K562 (cell line): ENCODE results near the gene BBOX1. TPM values are rescaled to one million over a fixed set of nuclear protein-coding genes. Genes with fewer than 3 reads are reported as not detected.

Source experiments
- ATAC-seq: fragments of 200-7000 bp; cut with Tn5 transposase; 3 replicates; pipeline ENCODE4 v1.9.1; 2020; ENCODE audit warnings: moderate library complexity
- BruUV-seq: library from RNA; stranded (reverse); fragments of 400-500 nt; replicated peaks from 2 replicates; lab custom pipeline; 2021; lab: Mats Ljungman, UMichigan
- CTCF ChIA-PET: fragments of 300-600 bp; formaldehyde crosslinking; extraction: SDS; loops from one replicate; lab custom pipeline; 2021; ENCODE audit warnings: low intra/inter-chr PET ratio; lab: Yijun Ruan, JAX
- POLR2A ChIA-PET: fragments of 300-600, 350-650 bp; sonication (Branson Sonifier 250); formaldehyde crosslinking; extraction: SDS; loops from one replicate; lab custom pipeline; 2021; ENCODE audit warnings: antibody characterized with exemption, inconsistent platforms; lab: Yijun Ruan, JAX
- DNase-seq, 4 experiments: peaks; one replicate each; pipeline versions ENCODE4 v3.0.0 to v3.0.0-alpha.2; 2011 to 2018; ENCODE audit warnings: low spot score in 3 of 4, mixed read lengths in 3 of 4; ENCODE audit errors: extremely low read depth in 1 of 4
- FAIRE-seq: peaks from 2 replicates; lab custom pipeline; 2011; peaks lifted over from hg19 to GRCh38; lab: Jason Lieb, UNC
- H2AFZ ChIP-seq: 2 replicates; pipeline ENCODE4 v1.6.0; 2011; ENCODE audit warnings: low read depth, low read length, control low read depth, inconsistent platforms
- H3K27ac ChIP-seq: fragments of 200-600 bp; 3 replicates; pipeline ENCODE4 v1.8.0; 2011; ENCODE audit warnings: low read depth, mild to moderate bottlenecking, control low read depth, inconsistent platforms, low read length, moderate library complexity, mixed read lengths; ENCODE audit errors: extremely low read depth
- H3K27me3 ChIP-seq, 2 experiments: fragments of 300-600 bp in 1 of 2; 2 replicates in 1 of 2; 3 replicates in 1 of 2; pipeline versions ENCODE4 v1.6.0 to v1.8.0; 2011; ENCODE audit warnings: inconsistent platforms in 2 of 2, low read length in 2 of 2, mild to moderate bottlenecking in 1 of 2, mixed read lengths in 1 of 2, moderate library complexity in 1 of 2; ENCODE audit not compliant: control insufficient read depth in 2 of 2, insufficient read depth in 2 of 2
- H3K36me3 ChIP-seq: fragments of 300-600 bp; 3 replicates; pipeline ENCODE4 v1.8.0; 2011; ENCODE audit warnings: mild to moderate bottlenecking, low read length, inconsistent platforms; ENCODE audit not compliant: control insufficient read depth, insufficient read depth
- H3K4me1 ChIP-seq, 2 experiments: fragments of 200-600 bp in 1 of 2; replicated peaks in 1 of 2; 2 replicates in 1 of 2; 3 replicates in 1 of 2; pipeline versions ENCODE4 v1.5.1 to v1.8.0; 2011; ENCODE audit warnings: inconsistent platforms in 2 of 2, low read length in 2 of 2, mild to moderate bottlenecking in 1 of 2, mixed read lengths in 1 of 2, moderate library complexity in 1 of 2; ENCODE audit not compliant: control insufficient read depth in 2 of 2, insufficient read depth in 2 of 2
- H3K4me2 ChIP-seq: 2 replicates; pipeline ENCODE4 v1.6.1; 2011; ENCODE audit warnings: low read length, control low read depth, inconsistent platforms, mixed read lengths; ENCODE audit not compliant: insufficient read depth
- H3K4me3 ChIP-seq: fragments of 200-600 bp; sonication (generic), shearing (Covaris generic); 2 replicates; pipeline ENCODE4 v1.5.1; 2016; ENCODE audit warnings: control low read depth, inconsistent platforms
- H3K79me2 ChIP-seq: fragments of 200-600 bp; 3 replicates; pipeline ENCODE4 v1.8.0; 2011; ENCODE audit warnings: low read length, inconsistent platforms; ENCODE audit not compliant: control insufficient read depth, insufficient read depth
- H3K9ac ChIP-seq, 2 experiments: 2 replicates each; pipeline versions ENCODE4 v1.6.0 to v1.6.1; 2011; ENCODE audit warnings: low read depth in 2 of 2, low read length in 2 of 2, control low read depth in 1 of 2, inconsistent platforms in 1 of 2, mild to moderate bottlenecking in 1 of 2, mixed read lengths in 1 of 2; ENCODE audit not compliant: insufficient read depth in 1 of 2
- H3K9me1 ChIP-seq: one replicate; pipeline ENCODE4 v1.6.0; 2011; ENCODE audit warnings: inconsistent platforms, mild to moderate bottlenecking, low read length, moderate library complexity; ENCODE audit not compliant: control insufficient read depth, insufficient read depth
- H3K9me3 ChIP-seq: replicated peaks from 2 replicates; pipeline ENCODE4 v1.5.1; 2011; ENCODE audit warnings: low read depth, low read length, inconsistent platforms; ENCODE audit not compliant: control insufficient read depth, insufficient read depth
- H4K20me1 ChIP-seq: replicated peaks from 2 replicates; pipeline ENCODE4 v1.6.1; 2011; ENCODE audit warnings: low read length, inconsistent platforms, mixed read lengths; ENCODE audit not compliant: control insufficient read depth, insufficient read depth
- ADNP ChIP-seq: fragments of 200-800 bp; sonication (Bioruptor generic); IDR thresholded peaks from 2 replicates; pipeline ENCODE4 v1.6.1; 2016; ENCODE audit warnings: missing genetic modification characterization, missing compliant biosample characterization
- ZNF766 ChIP-seq: fragments of 200-800 bp; sonication (Bioruptor generic); conservative IDR thresholded peaks from 2 replicates; pipeline ENCODE4 v1.6.1; 2016; ENCODE audit warnings: missing genetic modification characterization, missing compliant biosample characterization
- WGBS: fragments of 100-300 bp; shearing (Covaris generic); methylation state at CpG from one replicate; pipeline ENCODE4 v1.1.6; 2016; ENCODE audit warnings: low coverage, mixed read lengths; ENCODE audit not compliant: insufficient coverage; ENCODE audit errors: missing lambda C conversion rate; 5-methylcytosine and 5-hydroxymethylcytosine counted together
- in situ Hi-C: fragments of 300-500 bp; cut with MboI; formaldehyde crosslinking; loops from 4 replicates; pipeline ENCODE4 v1.15.0; 2018; ENCODE audit warnings: inconsistent platforms, mixed read lengths
- intact Hi-C: fragments of 100-400 bp; cut with micrococcal nuclease; formaldehyde crosslinking; loops from 2 replicates; pipeline ENCODE4 v1.14.2; 2022
- polyA plus RNA-seq, 8 experiments: library from polyadenylated mRNA; depleted of rRNA in 4 of 8; stranded (reverse) in 5 of 8; unstranded in 3 of 8; fragments of >200 nt; fragmentation: Nextera tagmentation in 2 of 8; fragmentation: Illumina TruSeq in 1 of 8; extraction: Ambion mirVana in 2 of 8; extraction: Trizol in 1 of 8; gene quantifications; 2 replicates each; pipeline versions ENCODE4 v1.2.1 to v1.2.3, GENCODE V29; 2011 to 2014; ENCODE audit warnings: inconsistent platforms in 1 of 8, missing spikeins in 1 of 8
- total RNA-seq, 7 experiments: library from RNA; depleted of rRNA in 6 of 7; stranded (reverse); fragments of >200 nt in 6 of 7; fragmentation: Illumina TruSeq in 2 of 7; extraction: Trizol in 2 of 7; gene quantifications; 2 replicates each; pipeline versions ENCODE4 v1.2.1 to v1.2.3, GENCODE V29; 2011 to 2021; ENCODE audit warnings: low replicate concordance in 1 of 7
- TF ChIP-seq, protein P1 (sequence below): sonication (generic); formaldehyde crosslinking; IDR thresholded peaks from 2 replicates; pipeline ENCODE4 v1.8.1; 2023; ENCODE audit warnings: mild to moderate bottlenecking, missing genetic modification reagents

BBOX1 gene
- total and polyA plus RNA-seq, 9 of the 15 experiments (the other 6 are each of a cell fraction or from before 2014, with no cell fraction given), result not detected

DNA sequence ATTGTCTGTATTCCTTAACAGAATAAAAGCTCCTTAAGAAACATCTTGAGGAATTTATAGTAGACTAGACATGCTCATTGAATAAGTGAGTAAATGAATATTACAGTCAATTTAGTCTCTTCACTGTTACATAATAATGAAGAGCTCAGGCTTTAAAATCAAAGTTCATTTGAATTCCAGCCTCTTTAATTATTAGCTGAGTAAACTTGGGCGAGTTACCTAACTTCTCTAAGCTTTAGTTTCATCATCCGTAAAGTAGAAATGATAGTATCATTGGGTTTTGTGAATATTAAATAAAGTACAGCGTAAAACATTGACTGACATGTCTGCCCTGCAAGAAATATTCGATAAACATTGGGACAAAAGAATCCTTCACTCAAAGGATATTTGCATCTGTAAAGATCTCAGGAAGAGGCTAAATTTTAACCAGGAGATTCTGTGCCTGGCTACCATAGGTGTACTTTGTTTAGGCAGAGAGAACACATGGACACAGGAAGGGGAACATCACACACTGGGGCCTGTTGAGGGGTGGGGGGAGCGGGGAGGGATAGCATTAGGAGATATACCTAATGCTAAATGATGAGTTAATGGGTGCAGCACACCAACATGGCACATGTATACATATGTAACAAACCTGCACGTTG is 15.2 kb upstream of the BBOX1 start:
- ATAC-seq, result no peak
- no peaks in the 10 kb centered on the region for H3K27me3 ChIP-seq
- no TSS peak for BruUV-seq
- no peaks in the 10 kb centered on the region for H3K9me1 ChIP-seq
- no peaks in the 10 kb centered on the region for H3K36me3 ChIP-seq
- no peak for DNase-seq
- in situ Hi-C loops (no loop called here), intact Hi-C loops (no loop called here)
- ChIA-PET POLR2A (no interaction called here), CTCF (no interaction called here)
- no peak overlapping the region for H3K4me2 ChIP-seq
- no peaks in the 10 kb centered on the region for H3K4me1 ChIP-seq
- H4K20me1 ChIP-seq, result no peaks in the 10 kb centered on the region
- TF ChIP-seq, protein P1, sequence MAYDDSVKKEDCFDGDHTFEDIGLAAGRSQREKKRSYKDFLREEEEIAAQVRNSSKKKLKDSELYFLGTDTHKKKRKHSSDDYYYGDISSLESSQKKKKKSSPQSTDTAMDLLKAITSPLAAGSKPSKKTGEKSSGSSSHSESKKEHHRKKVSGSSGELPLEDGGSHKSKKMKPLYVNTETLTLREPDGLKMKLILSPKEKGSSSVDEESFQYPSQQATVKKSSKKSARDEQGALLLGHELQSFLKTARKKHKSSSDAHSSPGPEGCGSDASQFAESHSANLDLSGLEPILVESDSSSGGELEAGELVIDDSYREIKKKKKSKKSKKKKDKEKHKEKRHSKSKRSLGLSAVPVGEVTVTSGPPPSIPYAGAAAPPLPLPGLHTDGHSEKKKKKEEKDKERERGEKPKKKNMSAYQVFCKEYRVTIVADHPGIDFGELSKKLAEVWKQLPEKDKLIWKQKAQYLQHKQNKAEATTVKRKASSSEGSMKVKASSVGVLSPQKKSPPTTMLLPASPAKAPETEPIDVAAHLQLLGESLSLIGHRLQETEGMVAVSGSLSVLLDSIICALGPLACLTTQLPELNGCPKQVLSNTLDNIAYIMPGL, result no peak
- TF ChIP-seq ADNP (tag) (no peak), ZNF766 (no peak)
- H3K27ac ChIP-seq, result no peak overlapping the region
- no peaks in the 10 kb centered on the region for H3K9me3 ChIP-seq
- H3K9ac ChIP-seq, result no peak overlapping the region
- no peak overlapping the region for H3K4me3 ChIP-seq
- FAIRE-seq, result no peak
- 3% methylated on average over 5 of the region's 6 CpGs for WGBS
- no peak overlapping the region for H2AFZ ChIP-seq
- no peaks in the 10 kb centered on the region for H3K79me2 ChIP-seq
